HEK293T (cell line): ENCODE measurements around the gene AMELX.

ENCODE experiments used
- ARNT ChIP-seq: fragments of 450-650 bp; IDR thresholded peaks from 2 replicates; pipeline ENCODE4 v1.6.1; 2017; ENCODE audit warnings: mild to moderate bottlenecking
- BHLHE40 ChIP-seq: fragments of 450-650 bp; IDR thresholded peaks from 2 replicates; pipeline ENCODE4 v1.6.1; 2016; ENCODE audit warnings: mild to moderate bottlenecking, moderate library complexity, borderline replicate concordance
- ELF4 ChIP-seq: fragments of 450-650 bp; IDR thresholded peaks from 2 replicates; pipeline ENCODE4 v1.6.1; 2017; ENCODE audit warnings: antibody characterized with exemption
- FOXA1 ChIP-seq: fragments of 450-650 bp; IDR thresholded peaks from 2 replicates; pipeline ENCODE4 v1.6.1; 2016; ENCODE audit warnings: mild to moderate bottlenecking
- FOXK2 ChIP-seq: fragments of 450-650 bp; IDR thresholded peaks from 2 replicates; pipeline ENCODE4 v1.6.1; 2016; ENCODE audit warnings: mild to moderate bottlenecking
- FOXM1 ChIP-seq: fragments of 450-650 bp; IDR thresholded peaks from 2 replicates; pipeline ENCODE4 v1.6.1; 2017; ENCODE audit warnings: mild to moderate bottlenecking, borderline replicate concordance
- HDGF ChIP-seq: fragments of 450-650 bp; IDR thresholded peaks from 2 replicates; pipeline ENCODE4 v1.6.1; 2017; ENCODE audit warnings: antibody characterized with exemption, borderline replicate concordance
- PKNOX1 ChIP-seq: fragments of 450-650 bp; IDR thresholded peaks from 2 replicates; pipeline ENCODE4 v1.6.1; 2016
- SP1 ChIP-seq: fragments of 450-650 bp; IDR thresholded peaks from 2 replicates; pipeline ENCODE4 v1.6.1; 2017

- TF ChIP-seq SP1 (no peak), HDGF (no peak), FOXM1 (no peak), ELF4 (no peak), BHLHE40 (no peak), PKNOX1 (no peak), FOXK2 (no peak), FOXA1 (no peak), ARNT (no peak)
These were observed 35.8 kb downstream of the AMELX start for GRCh38 chrX:11329021-11329420.
